GM12891 (cell line): Measurements from ENCODE around the gene UBE2E2.

Source experiments
- PAX5 ChIP-seq: IDR thresholded peaks from 2 replicates; pipeline ENCODE4 v1.6.1; 2011; ENCODE audit warnings: low read length, moderate library complexity, mild to moderate bottlenecking; ENCODE audit not compliant: insufficient read depth, severe bottlenecking
- POLR2A ChIP-seq: IDR thresholded peaks from 2 replicates; pipeline ENCODE4 v1.6.1; 2011; ENCODE audit warnings: low read depth, low read length, control low read depth
- POLR2AphosphoS5 ChIP-seq: IDR thresholded peaks from 2 replicates; pipeline ENCODE4 v1.6.1; 2011; ENCODE audit warnings: low read depth, low read length, control low read depth
- POU2F2 ChIP-seq: IDR thresholded peaks from 2 replicates; pipeline ENCODE4 v1.6.1; 2011; ENCODE audit warnings: low read depth, mild to moderate bottlenecking, control low read depth, low read length, moderate library complexity
- TAF1 ChIP-seq: IDR thresholded peaks from 2 replicates; pipeline ENCODE4 v1.6.1; 2011; ENCODE audit warnings: low read depth, low read length, control low read depth

DNA sequence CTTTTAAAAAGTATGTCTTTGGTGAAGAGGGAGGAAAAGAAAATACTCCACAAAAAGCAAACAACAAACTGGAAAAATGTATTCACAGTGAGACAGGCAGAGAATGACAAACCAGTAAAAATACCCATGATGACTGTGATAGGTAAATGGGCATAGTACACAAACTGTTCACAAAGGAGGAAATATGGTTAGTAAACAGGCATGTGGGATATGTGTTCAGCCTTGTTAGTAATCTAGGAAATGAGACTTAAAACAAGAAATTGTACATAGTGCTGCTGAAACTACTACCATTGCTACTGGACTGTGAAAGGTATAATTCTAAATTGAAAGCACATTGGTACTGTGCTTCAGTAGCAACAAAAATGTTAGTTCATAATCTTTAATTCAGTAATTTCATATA lies 50.1 kb downstream of the UBE2E2 start:
- TF ChIP-seq POLR2A (no peak), TAF1 (no peak), POLR2AphosphoS5 (no peak), POU2F2 (no peak), PAX5 (no peak)
